A673 (cell line): ENCODE data around the gene BOLA1. TPM values are rescaled to one million over a fixed set of nuclear protein-coding genes. Genes with fewer than 3 reads are reported as not detected.

ENCODE experiments used
- BruUV-seq: library from RNA; stranded (reverse); fragments of 400-500 nt; replicated peaks from 2 replicates; lab custom pipeline; 2021; lab: Mats Ljungman, UMichigan
- CTCF ChIA-PET: fragments of 300-600 bp; sonication (Branson Sonifier 250); formaldehyde crosslinking; loops from one replicate; lab custom pipeline; 2022; ENCODE audit warnings: antibody characterized with exemption; lab: Charles Lee
- POLR2A ChIA-PET: fragments of 300-600 bp; sonication (Branson Sonifier 250); formaldehyde crosslinking; loops from one replicate; lab custom pipeline; 2022; ENCODE audit warnings: antibody characterized with exemption; ENCODE audit not compliant: low non-redundant PET; lab: Charles Lee
- DNase-seq: peaks from one replicate; pipeline ENCODE4 v3.0.0-alpha.2; 2015; ENCODE audit warnings: low spot score
- H3K27ac ChIP-seq: fragments of 200-600 bp; sonication (generic); 2 replicates; pipeline ENCODE4 v1.5.1; 2016; ENCODE audit warnings: mixed run types, low read depth, mild to moderate bottlenecking, mixed read lengths, antibody characterized with exemption, low read length; ENCODE audit not compliant: poor library complexity, severe bottlenecking
- H3K27me3 ChIP-seq: fragments of 200-600 bp; sonication (generic); replicated peaks from 2 replicates; pipeline ENCODE4 v1.6.1; 2017; ENCODE audit warnings: mixed run types, low read depth, mild to moderate bottlenecking, mixed read lengths, antibody characterized with exemption, low read length; ENCODE audit not compliant: insufficient read depth, poor library complexity
- H3K36me3 ChIP-seq: fragments of 200-600 bp; sonication (generic); 2 replicates; pipeline ENCODE4 v1.6.1; 2016; ENCODE audit warnings: mixed run types, mild to moderate bottlenecking, mixed read lengths, antibody characterized with exemption, low read length; ENCODE audit not compliant: insufficient read depth, poor library complexity, severe bottlenecking
- H3K4me1 ChIP-seq: fragments of 200-600 bp; sonication (generic); 2 replicates; pipeline ENCODE4 v1.6.1; 2017; ENCODE audit warnings: mixed run types, mild to moderate bottlenecking, mixed read lengths, antibody characterized with exemption, low read length; ENCODE audit not compliant: insufficient read depth, poor library complexity, severe bottlenecking
- H3K4me3 ChIP-seq: fragments of 200-600 bp; sonication (generic); 2 replicates; pipeline ENCODE4 v1.5.1; 2016; ENCODE audit warnings: low read depth, mixed run types, mild to moderate bottlenecking, mixed read lengths, low read length; ENCODE audit not compliant: poor library complexity, severe bottlenecking
- H3K9me3 ChIP-seq: fragments of 200-600 bp; sonication (generic); 2 replicates; pipeline ENCODE4 v1.6.1; 2016; ENCODE audit warnings: mixed run types, low read depth, mild to moderate bottlenecking, mixed read lengths, antibody characterized with exemption, low read length; ENCODE audit not compliant: poor library complexity, severe bottlenecking
- EZH2 ChIP-seq: fragments of 200-600 bp; sonication (generic); IDR thresholded peaks from 2 replicates; pipeline ENCODE4 v1.6.1; 2017; ENCODE audit warnings: borderline replicate concordance, low read depth, mild to moderate bottlenecking, mixed read lengths, antibody characterized with exemption, low read length; ENCODE audit not compliant: poor library complexity, severe bottlenecking
- intact Hi-C: fragments of 100-400 bp; cut with micrococcal nuclease; formaldehyde crosslinking; loops from one replicate; pipeline ENCODE4 v1.10.0; 2022; ENCODE audit not compliant: unreplicated experiment
- total RNA-seq: library from RNA; stranded (reverse); gene quantifications from 2 replicates; pipeline ENCODE4 v1.2.3, GENCODE V29; 2021
- TF ChIP-seq, protein P1 (sequence below): fragments of 300-800, 200-600 bp; sonication (generic); conservative IDR thresholded peaks from 2 replicates; pipeline ENCODE4 v1.5.1; 2017; ENCODE audit warnings: low read depth, mild to moderate bottlenecking, antibody characterized with exemption, low read length, moderate library complexity, mixed read lengths

BOLA1 gene
- total RNA-seq, 1 experiment from 2014 or later: 15.7 TPM

DNA sequence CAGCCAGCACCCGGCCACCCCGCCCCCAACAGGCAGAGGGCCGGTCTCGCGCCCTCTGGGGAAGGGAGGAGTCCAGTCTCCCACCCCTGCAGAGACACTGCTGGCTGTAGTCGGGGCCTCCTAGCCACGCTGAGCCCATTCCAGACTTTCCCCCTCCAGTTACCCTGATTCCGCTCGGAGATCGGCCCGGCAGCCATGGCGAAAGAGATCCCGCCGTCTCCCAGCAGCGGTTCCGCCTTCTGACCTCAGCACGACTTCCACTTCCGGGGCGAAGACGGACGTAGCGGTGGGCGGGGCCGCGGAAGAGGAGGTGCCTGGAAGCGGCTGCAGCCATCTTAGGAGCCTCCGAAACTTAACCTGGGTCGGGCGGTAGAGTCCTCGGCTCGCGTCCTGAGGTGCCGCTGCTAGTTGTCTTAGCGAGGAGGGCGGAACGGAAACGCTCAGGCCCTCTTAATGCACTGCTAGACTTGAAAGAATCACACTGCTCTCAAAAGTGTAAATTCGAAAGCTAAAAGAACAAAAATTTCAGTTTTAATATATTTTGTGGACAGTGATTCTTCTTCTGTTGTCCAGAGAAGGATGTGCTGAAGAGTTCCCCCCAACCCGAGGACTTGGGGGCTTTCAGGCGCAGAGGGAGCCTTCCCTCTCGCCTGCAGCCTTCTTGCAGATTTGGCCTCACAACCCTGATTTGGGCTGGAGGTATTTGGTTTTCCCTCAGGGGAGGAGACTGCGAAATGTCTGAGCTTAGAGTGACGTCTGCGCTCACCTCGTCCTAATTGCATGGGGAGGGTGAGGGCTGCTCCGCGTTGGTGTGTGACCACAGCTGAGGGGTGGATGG is 28.4 kb downstream of the BOLA1 start, which contains the start of gene SF3B4:
Gene SF3B4, minus strand, starts transcription at position 241 of the 838 bp plus-strand sequence. Its CDS starts 44 bp downstream, at position 197.
- H3K27ac ChIP-seq: peak within 1 kb of the TSS; percentile 95
- BruUV-seq: TSS peak; percentile 97
- H3K4me3 ChIP-seq: peak within 1 kb of the TSS; percentile 95
- peaks cover 42% of the 10 kb centered on the region for H3K36me3 ChIP-seq
- ChIA-PET CTCF (no interaction called here), POLR2A (interaction anchor here (0.5 kb wide), 1 partner anchor 123 kb away, joined by 3 read pairs; no protein-coding TSS in a partner anchor)
- no peaks in the 10 kb centered on the region for H3K27me3 ChIP-seq
- TF ChIP-seq, protein P1, sequence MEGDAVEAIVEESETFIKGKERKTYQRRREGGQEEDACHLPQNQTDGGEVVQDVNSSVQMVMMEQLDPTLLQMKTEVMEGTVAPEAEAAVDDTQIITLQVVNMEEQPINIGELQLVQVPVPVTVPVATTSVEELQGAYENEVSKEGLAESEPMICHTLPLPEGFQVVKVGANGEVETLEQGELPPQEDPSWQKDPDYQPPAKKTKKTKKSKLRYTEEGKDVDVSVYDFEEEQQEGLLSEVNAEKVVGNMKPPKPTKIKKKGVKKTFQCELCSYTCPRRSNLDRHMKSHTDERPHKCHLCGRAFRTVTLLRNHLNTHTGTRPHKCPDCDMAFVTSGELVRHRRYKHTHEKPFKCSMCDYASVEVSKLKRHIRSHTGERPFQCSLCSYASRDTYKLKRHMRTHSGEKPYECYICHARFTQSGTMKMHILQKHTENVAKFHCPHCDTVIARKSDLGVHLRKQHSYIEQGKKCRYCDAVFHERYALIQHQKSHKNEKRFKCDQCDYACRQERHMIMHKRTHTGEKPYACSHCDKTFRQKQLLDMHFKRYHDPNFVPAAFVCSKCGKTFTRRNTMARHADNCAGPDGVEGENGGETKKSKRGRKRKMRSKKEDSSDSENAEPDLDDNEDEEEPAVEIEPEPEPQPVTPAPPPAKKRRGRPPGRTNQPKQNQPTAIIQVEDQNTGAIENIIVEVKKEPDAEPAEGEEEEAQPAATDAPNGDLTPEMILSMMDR: no peak
- no peak for TF ChIP-seq EZH2
- H3K9me3 ChIP-seq: no peaks in the 10 kb centered on the region
- peak; percentile 97 for DNase-seq
- intact Hi-C loops: no loop called here
- peaks cover 22% of the 10 kb centered on the region for H3K4me1 ChIP-seq

DNA sequence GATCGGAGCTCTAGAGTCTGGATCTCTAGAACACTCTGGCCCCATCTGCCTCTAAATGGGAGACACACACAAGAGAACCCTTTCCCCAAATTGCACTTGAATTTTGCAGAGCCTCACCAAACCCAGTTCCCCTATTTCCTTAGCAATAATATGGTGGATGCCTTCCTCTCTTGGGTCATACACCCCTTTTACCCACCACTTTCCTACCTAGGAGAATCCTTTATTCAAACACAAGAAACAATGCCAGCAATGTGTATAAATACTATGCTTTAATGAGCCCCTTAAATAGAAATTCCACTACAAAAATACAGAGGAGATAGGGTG is 29.0 kb downstream of the BOLA1 start:
- BruUV-seq: no TSS peak
- peaks cover 36% of the 10 kb centered on the region for H3K36me3 ChIP-seq
- peaks cover 22% of the 10 kb centered on the region for H3K4me1 ChIP-seq
- intact Hi-C loops: no loop called here
- CTCF ChIA-PET: no interaction called here
- no peaks in the 10 kb centered on the region for H3K9me3 ChIP-seq
- DNase-seq: no peak
- peak overlapping the region; percentile 95 for H3K27ac ChIP-seq
- POLR2A ChIA-PET: no interaction called here
- H3K27me3 ChIP-seq: no peaks in the 10 kb centered on the region
- H3K4me3 ChIP-seq: peak overlapping the region; percentile 95
- TF ChIP-seq EZH2: no peak
- TF ChIP-seq, protein P1: no peak

DNA sequence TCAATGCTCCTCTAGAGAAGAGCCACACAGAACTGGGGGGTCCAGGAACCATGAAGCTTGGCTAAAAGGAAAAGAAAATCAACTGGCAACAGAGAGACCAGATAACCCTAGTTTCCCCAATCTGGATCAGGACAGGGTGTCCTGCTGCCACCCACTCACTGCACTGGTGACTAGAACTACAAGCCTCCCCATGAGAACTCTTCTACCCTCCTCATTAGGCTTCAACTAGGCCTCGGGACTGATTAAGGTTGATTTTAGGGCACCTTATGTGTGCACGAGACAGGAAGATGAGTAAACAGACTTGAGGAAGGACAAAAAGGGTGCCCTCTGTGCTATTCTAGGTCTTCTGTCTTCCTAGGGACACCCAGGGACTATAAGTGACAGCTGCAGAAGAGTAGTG is 30.5 kb downstream of the BOLA1 start:
- Histone ChIP-seq H3K4me1 (peaks cover 22% of the 10 kb centered on the region), H3K4me3 (no peak overlapping the region), H3K27ac (no peak overlapping the region), H3K36me3 (peaks cover 21% of the 10 kb centered on the region), H3K9me3 (no peaks in the 10 kb centered on the region), H3K27me3 (no peaks in the 10 kb centered on the region)
- no TSS peak for BruUV-seq
- ChIA-PET CTCF (no interaction called here), POLR2A (no interaction called here)
- intact Hi-C loops: no loop called here
- no peak for TF ChIP-seq EZH2
- TF ChIP-seq, protein P1: no peak
- DNase-seq: no peak
